H9 (cell line): ENCODE data around the gene YWHAH. TPM values are rescaled to one million over a fixed set of nuclear protein-coding genes. Genes with fewer than 3 reads are reported as not detected.

Source experiments
- DNase-seq: peaks from one replicate; pipeline ENCODE4 v3.0.0-alpha.2; 2017
- H2AFZ ChIP-seq: one replicate; pipeline ENCODE4 v1.6.1; 2013; ENCODE audit warnings: mild to moderate bottlenecking, low read length, control low read depth, moderate library complexity
- H2AK5ac ChIP-seq: 2 replicates; pipeline ENCODE4 v1.6.1; 2013; ENCODE audit warnings: low read length, control low read depth, mixed read lengths; ENCODE audit not compliant: insufficient read length
- H2BK120ac ChIP-seq: one replicate; pipeline ENCODE4 v1.6.1; 2013; ENCODE audit warnings: low read depth, mild to moderate bottlenecking, low read length, control low read depth, inconsistent platforms; ENCODE audit not compliant: poor library complexity, severe bottlenecking
- H2BK12ac ChIP-seq: 2 replicates; pipeline ENCODE4 v1.6.1; 2013; ENCODE audit warnings: low read length, control low read depth, mixed read lengths, low read depth; ENCODE audit not compliant: insufficient read length
- H2BK15ac ChIP-seq: 2 replicates; pipeline ENCODE4 v1.6.1; 2013; ENCODE audit warnings: low read depth, low read length, control low read depth
- H2BK20ac ChIP-seq: one replicate; pipeline ENCODE4 v1.6.1; 2013; ENCODE audit warnings: low read depth, mild to moderate bottlenecking, low read length, control low read depth, inconsistent platforms; ENCODE audit not compliant: poor library complexity, severe bottlenecking
- H2BK5ac ChIP-seq: 2 replicates; pipeline ENCODE4 v1.6.1; 2013; ENCODE audit warnings: low read length, control low read depth, mixed read lengths; ENCODE audit not compliant: insufficient read length
- H3K14ac ChIP-seq: 2 replicates; pipeline ENCODE4 v1.6.1; 2013; ENCODE audit warnings: low read length, control low read depth; ENCODE audit not compliant: insufficient read depth
- H3K18ac ChIP-seq: 2 replicates; pipeline ENCODE4 v1.6.1; 2013; ENCODE audit warnings: low read depth, mild to moderate bottlenecking, mixed read lengths, low read length, control low read depth; ENCODE audit not compliant: insufficient read length
- H3K23ac ChIP-seq: 2 replicates; pipeline ENCODE4 v1.6.1; 2013; ENCODE audit warnings: low read length, control low read depth, mixed read lengths, low read depth; ENCODE audit not compliant: insufficient read length
- H3K23me2 ChIP-seq: 2 replicates; pipeline ENCODE4 v1.6.1; 2013; ENCODE audit warnings: low read depth, mild to moderate bottlenecking, mixed read lengths, low read length, control low read depth; ENCODE audit not compliant: insufficient read length, poor library complexity, severe bottlenecking
- H3K27ac ChIP-seq: 2 replicates; pipeline ENCODE4 v1.5.1; 2013; ENCODE audit warnings: low read length, control low read depth, mixed read lengths, low read depth; ENCODE audit not compliant: insufficient read length
- H3K27me3 ChIP-seq: 2 replicates; pipeline ENCODE4 v1.6.1; 2013; ENCODE audit warnings: low read length, control low read depth, inconsistent platforms; ENCODE audit not compliant: insufficient read depth
- H3K4ac ChIP-seq: 2 replicates; pipeline ENCODE4 v1.6.1; 2013; ENCODE audit warnings: low read depth, mild to moderate bottlenecking, control low read depth, inconsistent platforms, low read length, moderate library complexity
- H3K4me1 ChIP-seq: 2 replicates; pipeline ENCODE4 v1.6.1; 2013; ENCODE audit warnings: low read length, control low read depth, inconsistent platforms; ENCODE audit not compliant: insufficient read depth
- H3K4me2 ChIP-seq: 2 replicates; pipeline ENCODE4 v1.6.1; 2013; ENCODE audit warnings: low read length, control low read depth, mixed read lengths; ENCODE audit not compliant: insufficient read length, insufficient read depth
- H3K56ac ChIP-seq: 2 replicates; pipeline ENCODE4 v1.6.1; 2013; ENCODE audit warnings: low read depth, mild to moderate bottlenecking, mixed read lengths, low read length, control low read depth; ENCODE audit not compliant: insufficient read length
- H3K79me1 ChIP-seq: 2 replicates; pipeline ENCODE4 v1.6.1; 2013; ENCODE audit warnings: low read depth, mild to moderate bottlenecking, moderate library complexity, low read length, control low read depth, inconsistent platforms; ENCODE audit not compliant: insufficient read depth, poor library complexity, severe bottlenecking
- H3K79me2 ChIP-seq: 2 replicates; pipeline ENCODE4 v1.6.1; 2013; ENCODE audit warnings: low read length, control low read depth, inconsistent platforms; ENCODE audit not compliant: insufficient read depth
- H3K9ac ChIP-seq: 2 replicates; pipeline ENCODE4 v1.6.1; 2013; ENCODE audit warnings: low read length, control low read depth, mixed read lengths; ENCODE audit not compliant: insufficient read length; ENCODE audit errors: extremely low read depth
- H3K9me3 ChIP-seq: one replicate; pipeline ENCODE4 v1.6.1; 2013; ENCODE audit warnings: low read depth, low read length, inconsistent platforms; ENCODE audit not compliant: control insufficient read depth
- H3T11ph ChIP-seq: one replicate; pipeline ENCODE4 v1.6.1; 2013; ENCODE audit warnings: mild to moderate bottlenecking, low read length, control low read depth, inconsistent platforms
- H4K20me1 ChIP-seq: one replicate; pipeline ENCODE4 v1.6.1; 2013; ENCODE audit not compliant: control insufficient read depth, insufficient read length, insufficient read depth
- H4K5ac ChIP-seq: 2 replicates; pipeline ENCODE4 v1.6.1; 2013; ENCODE audit warnings: low read depth, mild to moderate bottlenecking, mixed read lengths, low read length, control low read depth; ENCODE audit not compliant: insufficient read length
- H4K8ac ChIP-seq: replicated peaks from 2 replicates; pipeline ENCODE4 v1.6.1; 2013; ENCODE audit warnings: low read length, control low read depth, mixed read lengths, low read depth; ENCODE audit not compliant: insufficient read length
- H4K91ac ChIP-seq: 2 replicates; pipeline ENCODE4 v1.6.1; 2013; ENCODE audit warnings: low read depth, mild to moderate bottlenecking, moderate library complexity, mixed read lengths, low read length, control low read depth; ENCODE audit not compliant: insufficient read length
- H3K27ac Mint-ChIP-seq, 3 experiments: 2 replicates in 2 of 3; 3 replicates in 1 of 3; pipeline ENCODE4 v1.8.0; 2020 to 2021; ENCODE audit warnings: mixed read lengths in 3 of 3, mild to moderate bottlenecking in 1 of 3, moderate library complexity in 1 of 3
- H3K27me3 Mint-ChIP-seq: 2 replicates; pipeline ENCODE4 v1.8.0; 2021; ENCODE audit warnings: low read depth, mild to moderate bottlenecking, moderate library complexity, mixed read lengths
- H3K36me3 Mint-ChIP-seq, 3 experiments: 2 replicates in 2 of 3; 3 replicates in 1 of 3; pipeline ENCODE4 v1.8.0; 2020 to 2021; ENCODE audit warnings: low read depth in 3 of 3, mixed read lengths in 3 of 3; ENCODE audit not compliant: insufficient read depth in 1 of 3
- H3K4me1 Mint-ChIP-seq, 2 experiments: 2 replicates each; pipeline ENCODE4 v1.8.0; 2020; ENCODE audit warnings: mixed read lengths in 2 of 2
- H3K4me3 Mint-ChIP-seq, 2 experiments: 2 replicates in 1 of 2; 3 replicates in 1 of 2; pipeline ENCODE4 v1.8.0; 2020 to 2021; ENCODE audit warnings: mild to moderate bottlenecking in 2 of 2, mixed read lengths in 2 of 2, moderate library complexity in 1 of 2
- H3K9me3 Mint-ChIP-seq, 2 experiments: 2 replicates in 1 of 2; 3 replicates in 1 of 2; pipeline ENCODE4 v1.8.0; 2020; ENCODE audit warnings: mild to moderate bottlenecking in 2 of 2, mixed read lengths in 2 of 2, moderate library complexity in 1 of 2
- WGBS: extraction: QIAGEN DNeasy Blood & Tissue Kit; methylation state at CpG from one replicate; pipeline ENCODE4 v1.1.7; 2013; ENCODE audit warnings: missing lambda C conversion rate, low lambda C conversion rate, mixed read lengths; ENCODE audit not compliant: insufficient read length; ENCODE audit errors: extremely low coverage; 5-methylcytosine and 5-hydroxymethylcytosine counted together
- total RNA-seq: library from RNA; stranded (reverse); gene quantifications from 2 replicates; pipeline ENCODE4 v1.2.1, GENCODE V29; 2021
- TF ChIP-seq, protein P1 (sequence below): fragments of 200-600 bp; sonication (generic); conservative IDR thresholded peaks from 3 replicates; pipeline ENCODE4 v1.8.0; 2021; ENCODE audit warnings: antibody characterized with exemption, mild to moderate bottlenecking

Gene YWHAH
- total RNA-seq, 1 experiment from 2014 or later = 250 TPM

DNA sequence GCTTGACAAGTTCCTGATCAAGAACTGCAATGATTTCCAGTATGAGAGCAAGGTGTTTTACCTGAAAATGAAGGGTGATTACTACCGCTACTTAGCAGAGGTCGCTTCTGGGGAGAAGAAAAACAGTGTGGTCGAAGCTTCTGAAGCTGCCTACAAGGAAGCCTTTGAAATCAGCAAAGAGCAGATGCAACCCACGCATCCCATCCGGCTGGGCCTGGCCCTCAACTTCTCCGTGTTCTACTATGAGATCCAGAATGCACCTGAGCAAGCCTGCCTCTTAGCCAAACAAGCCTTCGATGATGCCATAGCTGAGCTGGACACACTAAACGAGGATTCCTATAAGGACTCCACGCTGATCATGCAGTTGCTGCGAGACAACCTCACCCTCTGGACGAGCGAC lies 12.0 kb downstream of the YWHAH start:
- no peak overlapping the region for H2BK5ac ChIP-seq
- H4K91ac ChIP-seq = no peak overlapping the region
- H2AK5ac ChIP-seq = no peak overlapping the region
- H3K4me1 Mint-ChIP-seq = peaks cover 50 to 57% of the 10 kb centered on the region in 2 experiments
- H2BK120ac ChIP-seq = no peak overlapping the region
- no peak overlapping the region for H4K8ac ChIP-seq
- H4K5ac ChIP-seq = no peak overlapping the region
- peaks cover 6% of the 10 kb centered on the region for H3K4me1 ChIP-seq
- H2BK15ac ChIP-seq = no peak overlapping the region
- H3K9me3 Mint-ChIP-seq = no peaks in the 10 kb centered on the region
- peaks cover 28 to 43% (median 41%) of the 10 kb centered on the region in 3 experiments for H3K36me3 Mint-ChIP-seq
- H3K9ac ChIP-seq = no peak overlapping the region
- TF ChIP-seq, protein P1, sequence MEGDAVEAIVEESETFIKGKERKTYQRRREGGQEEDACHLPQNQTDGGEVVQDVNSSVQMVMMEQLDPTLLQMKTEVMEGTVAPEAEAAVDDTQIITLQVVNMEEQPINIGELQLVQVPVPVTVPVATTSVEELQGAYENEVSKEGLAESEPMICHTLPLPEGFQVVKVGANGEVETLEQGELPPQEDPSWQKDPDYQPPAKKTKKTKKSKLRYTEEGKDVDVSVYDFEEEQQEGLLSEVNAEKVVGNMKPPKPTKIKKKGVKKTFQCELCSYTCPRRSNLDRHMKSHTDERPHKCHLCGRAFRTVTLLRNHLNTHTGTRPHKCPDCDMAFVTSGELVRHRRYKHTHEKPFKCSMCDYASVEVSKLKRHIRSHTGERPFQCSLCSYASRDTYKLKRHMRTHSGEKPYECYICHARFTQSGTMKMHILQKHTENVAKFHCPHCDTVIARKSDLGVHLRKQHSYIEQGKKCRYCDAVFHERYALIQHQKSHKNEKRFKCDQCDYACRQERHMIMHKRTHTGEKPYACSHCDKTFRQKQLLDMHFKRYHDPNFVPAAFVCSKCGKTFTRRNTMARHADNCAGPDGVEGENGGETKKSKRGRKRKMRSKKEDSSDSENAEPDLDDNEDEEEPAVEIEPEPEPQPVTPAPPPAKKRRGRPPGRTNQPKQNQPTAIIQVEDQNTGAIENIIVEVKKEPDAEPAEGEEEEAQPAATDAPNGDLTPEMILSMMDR = no peak
- H3K79me1 ChIP-seq = peaks cover 16% of the 10 kb centered on the region
- no peak overlapping the region for H3K56ac ChIP-seq
- no peak overlapping the region for H3K23ac ChIP-seq
- no peaks in the 10 kb centered on the region for H3K27me3 Mint-ChIP-seq
- no peak overlapping the region for H3K18ac ChIP-seq
- no peak overlapping the region for H2BK12ac ChIP-seq
- H4K20me1 ChIP-seq = no peaks in the 10 kb centered on the region
- H3K14ac ChIP-seq = no peak overlapping the region
- no peak overlapping the region for H3K4ac ChIP-seq
- DNase-seq = no peak
- H2BK20ac ChIP-seq = no peak overlapping the region
- no CpG with 5 or more reads among the region's 12 CpGs for WGBS
- peak overlapping the region in 2 of 3 experiments; percentile 0 to 50; a peak in 3 of 7 replicates for H3K27ac Mint-ChIP-seq
- H3K79me2 ChIP-seq = peaks cover 24% of the 10 kb centered on the region; the same call in 1 of the 2 replicates
- no peak overlapping the region for H3K4me3 Mint-ChIP-seq
- H3K9me3 ChIP-seq = no peaks in the 10 kb centered on the region
- no peaks in the 10 kb centered on the region for H3K23me2 ChIP-seq
- no peak overlapping the region for H3K4me2 ChIP-seq
- no peak overlapping the region for H3T11ph ChIP-seq
- H3K27me3 ChIP-seq = no peaks in the 10 kb centered on the region
- H2AFZ ChIP-seq = no peak overlapping the region
- no peak overlapping the region for H3K27ac ChIP-seq
